HG03439 (cell line): ENCODE results near the gene ACER3.
"Not testable (repeated sequence)": the region's sequence is repeated elsewhere in the genome, so short reads cannot be mapped to it uniquely, and the experiment has no call there.

Experiments used
- ATAC-seq: cut with Tn5 transposase; IDR thresholded peaks from one replicate; pipeline ENCODE4 v1.9.1; 2021; ENCODE audit warnings: mild to moderate bottlenecking, moderate library complexity; ENCODE audit not compliant: unreplicated experiment

ACER3 gene

GRCh38 chr11:76863196-76863777 lies 2.6 kb downstream of the ACER3 start:
- ATAC-seq = no peak

DNA sequence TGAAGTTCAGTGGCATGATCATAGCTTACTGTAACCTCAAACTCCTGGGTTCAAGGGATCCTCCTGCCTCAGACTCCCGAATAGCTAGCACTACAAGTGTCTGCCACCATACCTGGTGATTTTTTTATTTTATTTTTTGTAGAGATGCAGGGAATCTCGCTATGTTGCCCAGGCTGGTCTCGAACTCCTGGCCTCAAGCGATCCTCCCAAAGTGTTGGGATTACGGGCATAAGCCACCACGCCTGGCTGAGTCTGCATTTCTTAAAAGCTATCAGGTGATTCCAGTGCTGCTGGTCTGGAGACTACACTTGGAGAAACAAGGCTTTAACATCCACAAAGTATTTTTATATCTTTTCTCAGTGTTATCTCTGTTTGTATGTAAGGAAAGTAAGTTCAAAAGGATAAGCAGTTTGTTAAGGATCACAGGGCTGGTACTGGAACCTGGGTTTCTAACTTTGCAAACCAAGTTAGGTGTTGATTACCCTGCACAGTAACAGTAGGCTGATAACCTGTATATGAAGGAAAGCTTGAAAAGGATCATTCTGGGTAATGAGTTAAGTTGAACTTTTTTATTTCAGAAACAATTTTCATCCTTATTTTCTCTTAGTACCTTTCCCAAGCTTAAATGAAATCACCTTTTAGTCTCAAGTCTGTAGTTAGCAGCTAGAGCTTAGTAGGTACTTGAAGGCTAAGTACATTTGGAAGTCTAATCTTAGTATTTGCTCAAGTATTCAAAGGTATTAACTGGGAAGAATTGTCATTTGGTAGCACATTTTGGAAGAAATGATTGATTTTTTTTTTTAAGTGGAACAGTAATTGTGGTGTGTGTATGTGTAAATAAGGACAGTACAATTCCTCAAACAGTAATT lies 12.5 kb downstream of the ACER3 start:
- no peak for ATAC-seq

DNA sequence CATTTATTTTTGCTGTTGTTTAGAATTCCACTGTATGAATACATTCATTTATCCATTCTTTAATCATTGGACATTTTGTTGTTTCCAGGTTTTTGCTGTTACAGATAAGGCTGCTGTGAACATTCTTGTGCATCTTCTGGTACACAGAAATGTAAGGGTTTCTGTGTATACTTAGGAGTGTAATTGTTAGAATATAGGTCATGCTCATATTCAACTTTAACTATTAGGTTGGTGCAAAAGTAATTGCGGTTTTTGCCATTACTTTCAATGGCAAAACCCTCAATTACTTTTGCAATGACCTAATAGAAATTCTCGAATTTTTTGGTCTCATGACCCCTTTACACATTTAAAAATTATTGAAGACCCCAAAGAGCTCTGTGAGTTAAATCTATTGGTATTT lies 17.3 kb downstream of the ACER3 start:
- ATAC-seq = no peak

- ATAC-seq = no peak
These were observed 19.6 kb downstream of the ACER3 start for GRCh38 chr11:76880314-76880713.

DNA sequence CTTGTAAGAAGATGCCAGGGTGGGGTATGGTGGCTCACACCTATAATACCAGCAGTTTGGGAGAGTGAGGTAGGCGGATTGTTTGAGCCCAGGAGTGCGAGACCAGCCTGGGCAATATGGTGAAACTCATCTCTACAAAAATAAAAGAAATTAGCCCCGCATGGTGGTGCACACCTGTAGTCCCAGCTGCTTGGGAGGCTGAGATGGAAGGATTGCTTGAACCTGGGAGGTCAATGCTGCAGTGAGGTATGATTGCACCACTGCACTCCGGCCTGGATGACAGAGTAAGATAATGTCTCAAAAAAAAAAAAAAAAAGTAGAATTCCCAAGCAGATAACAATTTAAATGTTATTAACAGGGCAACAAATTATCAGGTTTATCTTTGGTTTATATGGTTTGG lies 20.2 kb downstream of the ACER3 start:
- no peak for ATAC-seq

GRCh38 chr11:76885390-76886097 lies 24.8 kb downstream of the ACER3 start:
- ATAC-seq = no peak

DNA sequence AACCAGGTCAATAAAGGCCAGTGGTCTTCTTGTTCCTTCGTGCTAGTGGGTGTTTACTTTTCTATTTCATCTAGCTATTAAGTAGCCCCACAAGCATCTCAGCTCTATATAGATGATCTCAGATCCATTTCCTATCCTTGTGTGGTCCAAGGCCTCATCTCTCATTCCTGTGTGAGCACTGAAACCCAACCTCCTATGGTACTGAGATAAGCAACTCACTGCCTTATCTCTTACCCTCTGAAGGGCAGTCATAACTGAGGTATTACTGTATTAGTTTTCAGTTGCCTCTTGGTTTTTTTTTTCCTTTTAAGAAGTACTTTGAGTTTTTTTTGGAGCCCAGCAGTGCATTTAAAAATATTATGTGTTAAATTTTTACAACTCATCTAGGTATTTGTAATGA lies 28.3 kb downstream of the ACER3 start:
- no peak for ATAC-seq

DNA sequence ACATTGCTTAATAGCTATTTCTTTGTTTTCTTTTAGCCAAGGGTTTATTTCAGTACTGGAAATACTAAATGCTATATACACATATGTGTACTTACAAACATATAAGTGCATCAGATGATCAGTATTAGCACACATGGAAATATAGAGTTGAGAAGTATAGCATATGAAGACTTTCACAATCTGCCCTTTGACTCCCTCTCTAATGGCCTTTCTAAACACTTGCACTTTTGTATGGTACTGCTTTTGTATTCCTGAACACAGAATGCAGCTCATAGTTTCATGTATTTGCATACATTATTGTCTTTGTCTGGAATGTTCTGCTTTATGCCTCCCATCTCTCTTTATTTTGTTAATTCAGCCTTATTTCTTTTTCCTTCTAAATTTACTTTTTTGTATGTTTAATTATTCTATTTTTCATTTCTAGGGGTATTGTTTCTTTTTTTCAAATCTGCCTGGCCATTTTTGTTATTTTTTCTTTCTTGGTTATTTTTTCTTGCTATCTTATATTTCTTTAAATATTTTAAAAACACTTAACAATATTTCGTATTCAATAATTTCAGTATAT lies 28.8 kb downstream of the ACER3 start:
- ATAC-seq = no peak

- no peak for ATAC-seq
These were observed 29.6 kb downstream of the ACER3 start for GRCh38 chr11:76890329-76890728.

DNA sequence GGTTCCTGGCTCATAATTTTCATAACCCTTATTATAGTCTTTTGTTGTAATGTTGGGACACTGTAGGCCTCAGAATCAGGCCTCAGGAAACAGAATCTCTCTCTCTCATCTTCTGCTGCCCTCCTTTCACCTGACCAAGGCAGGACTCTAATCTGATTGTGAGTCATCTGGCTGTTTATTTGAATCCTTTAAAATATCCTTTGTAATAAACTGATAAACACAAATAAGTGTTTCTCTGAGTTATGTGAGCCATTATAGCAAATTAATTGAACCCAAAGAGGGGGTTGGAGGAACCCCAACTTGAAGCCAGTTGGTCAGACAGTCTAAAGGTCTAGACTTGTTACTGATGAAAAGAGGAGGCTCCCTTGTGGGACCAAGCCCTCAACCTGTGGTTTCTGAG lies 30.6 kb downstream of the ACER3 start:
- ATAC-seq = no peak

DNA sequence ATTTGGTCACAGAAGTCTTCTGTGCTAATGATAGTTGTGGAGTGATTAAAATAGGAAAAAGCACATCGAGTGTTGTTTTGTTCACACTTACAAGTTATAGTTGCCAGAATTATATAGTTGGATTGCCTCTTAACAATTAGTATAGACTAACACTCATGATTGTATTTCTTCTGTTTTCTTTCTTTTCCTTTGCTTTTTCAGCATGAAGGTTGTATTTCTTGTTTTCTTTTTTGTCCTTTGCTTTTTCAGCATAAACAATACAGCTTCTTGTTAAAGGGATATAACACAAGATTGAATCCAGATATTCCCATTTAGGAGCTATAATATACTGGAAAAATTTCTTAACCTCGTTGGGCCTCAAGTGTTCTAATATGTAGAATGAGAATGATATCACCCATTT lies 31.1 kb downstream of the ACER3 start:
- ATAC-seq = no peak

- ATAC-seq = no peak
These were observed 31.6 kb downstream of the ACER3 start for GRCh38 chr11:76892306-76892705.

DNA sequence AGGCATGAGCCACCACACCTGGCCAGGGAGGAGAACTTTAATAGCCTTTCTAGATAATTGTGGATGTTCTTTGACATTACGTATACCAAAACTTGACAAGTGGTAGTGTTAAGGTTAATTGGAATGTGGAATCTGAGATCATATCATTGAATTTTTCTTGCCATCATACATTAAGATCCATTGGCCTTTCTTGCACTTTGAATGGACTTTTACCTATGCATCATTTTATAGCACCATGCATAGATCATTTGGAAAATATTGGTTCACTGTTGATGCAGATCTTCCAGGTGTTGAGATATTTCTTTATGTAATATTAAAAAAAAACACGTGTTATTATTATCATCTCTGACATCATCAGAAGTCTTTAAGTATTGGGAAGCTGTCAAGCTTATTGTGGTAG lies 36.5 kb downstream of the ACER3 start:
- no peak for ATAC-seq

DNA sequence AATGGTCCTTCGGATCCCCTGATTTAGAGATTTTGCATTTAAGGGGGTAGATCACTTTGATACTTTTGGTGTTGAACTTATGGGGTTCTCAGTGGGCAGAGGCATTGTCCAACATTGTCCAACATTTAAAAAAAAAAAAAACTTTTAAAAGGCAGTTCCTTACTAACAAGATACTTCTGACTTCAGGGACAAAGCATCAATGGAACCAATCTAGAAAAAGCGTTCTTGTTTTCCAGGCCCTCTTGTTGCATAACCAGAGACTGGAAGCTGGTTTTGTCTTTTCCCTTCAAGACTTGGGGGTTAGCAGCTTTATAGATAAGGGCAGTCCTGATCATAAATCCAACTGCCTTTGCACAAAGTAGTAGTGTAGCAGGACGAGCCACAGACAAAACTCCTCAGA lies 40.4 kb downstream of the ACER3 start:
- no peak for ATAC-seq

DNA sequence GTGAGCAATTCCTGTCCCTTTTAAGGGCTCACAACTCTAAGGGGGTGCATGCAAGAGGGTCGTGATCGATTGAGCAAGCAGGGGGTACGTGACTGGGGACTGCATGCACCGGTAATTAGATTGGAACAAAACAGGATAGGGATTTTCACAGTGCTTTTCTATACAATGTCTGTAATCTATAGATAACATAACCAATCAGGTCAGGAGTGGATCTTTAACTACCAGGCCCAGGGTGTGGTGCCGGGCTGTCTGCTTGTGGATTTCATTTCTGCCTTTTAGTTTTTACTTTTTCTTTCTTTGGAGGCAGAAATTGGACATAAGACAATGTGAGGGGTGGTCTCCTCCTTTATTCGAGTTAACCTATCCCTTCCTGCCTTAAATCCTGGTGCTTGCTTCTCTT lies 40.9 kb downstream of the ACER3 start:
- ATAC-seq = not testable (repeated sequence)

GRCh38 chr11:76902121-76903014 lies 41.6 kb downstream of the ACER3 start:
- ATAC-seq = no peak

DNA sequence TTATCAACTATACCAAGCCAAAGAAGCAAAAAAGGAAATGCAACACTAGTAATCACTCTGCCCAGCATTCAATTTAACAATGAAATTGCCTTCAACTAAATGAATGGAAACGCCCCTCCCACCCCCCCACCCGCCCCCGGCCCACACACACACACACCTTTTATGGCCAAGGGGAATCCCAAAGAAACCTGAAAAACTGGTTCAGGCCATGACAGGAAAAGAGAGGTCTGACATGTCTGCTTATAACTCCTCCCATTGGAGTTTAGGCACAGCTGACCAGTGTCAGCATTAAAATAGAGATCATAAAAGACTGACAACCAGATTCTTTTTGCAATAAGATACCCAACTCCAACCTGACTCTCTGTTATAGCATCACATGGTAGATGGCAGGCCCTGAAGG lies 42.6 kb downstream of the ACER3 start:
- no peak for ATAC-seq

GRCh38 chr11:76910620-76911414 lies 50.1 kb downstream of the ACER3 start:
- no peak for ATAC-seq

DNA sequence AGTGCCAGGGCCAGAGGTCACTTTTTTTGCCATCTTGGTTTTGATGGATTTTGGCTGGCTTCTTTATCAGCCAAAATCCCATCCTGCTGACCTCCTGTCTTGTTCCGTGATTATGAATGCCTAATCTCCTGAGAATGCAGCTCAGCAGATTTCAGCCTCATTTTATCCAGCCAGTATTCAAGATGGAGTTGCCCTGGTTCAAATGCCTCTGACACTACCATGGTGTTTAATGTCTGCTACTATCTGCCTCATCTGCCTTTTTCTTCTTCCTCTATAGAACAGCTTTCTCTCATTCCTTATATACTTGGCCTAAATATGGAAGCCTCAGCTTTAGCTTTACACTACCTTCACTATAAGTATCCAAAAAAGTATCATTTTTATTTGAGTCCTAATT lies 50.7 kb downstream of the ACER3 start:
- ATAC-seq = no peak

DNA sequence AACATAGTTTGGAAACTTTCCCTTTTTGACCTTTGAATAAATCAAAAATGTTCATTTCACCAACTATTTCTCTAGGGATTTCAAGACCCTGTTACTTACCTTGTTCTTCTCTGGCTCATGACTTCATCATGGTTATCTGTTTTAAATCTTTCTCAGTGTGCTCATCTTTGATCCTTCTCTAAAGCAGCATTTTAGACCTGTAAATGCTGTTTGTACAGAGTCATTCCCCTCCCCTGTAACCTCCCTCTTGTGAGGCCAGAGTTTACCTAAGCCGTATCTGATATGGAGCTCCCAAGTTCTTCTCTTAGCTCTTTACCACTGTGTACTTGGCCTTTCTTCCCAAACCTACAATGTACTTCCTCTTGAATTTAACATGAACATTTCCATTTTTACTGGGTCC lies 56.0 kb downstream of the ACER3 start:
- no peak for ATAC-seq
